Activated CD8-positive, alpha-beta T cell treated with anti-CD3 and anti-CD28 coated beads, Interleukin-2, amount 10 ng/mL, durations not matched to agents 7 days and 5 days (primary cell): ENCODE measurements around the gene KCNJ13. TPM values are rescaled to one million over a fixed set of nuclear protein-coding genes. Genes with fewer than 3 reads are reported as not detected.

ENCODE experiments used
- ATAC-seq: fragments of 150-1000 bp; cut with Tn5 transposase; one replicate; pipeline ENCODE4 v1.10.0; 2021; ENCODE audit warnings: moderate library complexity
- CTCF ChIA-PET: fragments of 350-600 bp; sonication (Branson Sonifier 250); formaldehyde crosslinking; loops from one replicate; lab custom pipeline; 2021; ENCODE audit warnings: antibody characterized with exemption; lab: Charles Lee
- POLR2A ChIA-PET: fragments of 350-600 bp; sonication (Branson Sonifier 250); formaldehyde crosslinking; loops from one replicate; lab custom pipeline; 2021; ENCODE audit warnings: antibody characterized with exemption; lab: Charles Lee
- DNase-seq: peaks from one replicate; pipeline ENCODE4 v3.0.0-alpha.2; 2020
- H3K27ac Mint-ChIP-seq: one replicate; pipeline ENCODE4 v1.8.0; 2021; ENCODE audit warnings: mild to moderate bottlenecking, mixed read lengths
- H3K27me3 Mint-ChIP-seq: one replicate; pipeline ENCODE4 v1.8.0; 2021; ENCODE audit warnings: low read depth, mixed read lengths
- H3K36me3 Mint-ChIP-seq: one replicate; pipeline ENCODE4 v1.8.0; 2021; ENCODE audit warnings: low read depth, mixed read lengths
- H3K4me1 Mint-ChIP-seq: one replicate; pipeline ENCODE4 v1.8.0; 2021; ENCODE audit warnings: low read depth, mixed read lengths
- H3K4me3 Mint-ChIP-seq: one replicate; pipeline ENCODE4 v1.8.0; 2021; ENCODE audit warnings: mild to moderate bottlenecking, mixed read lengths
- H3K9me3 Mint-ChIP-seq: one replicate; pipeline ENCODE4 v1.8.0; 2022; ENCODE audit warnings: mixed read lengths; ENCODE audit not compliant: insufficient read depth
- total RNA-seq, 2 experiments: library from RNA; stranded (reverse); gene quantifications; one replicate each; pipeline ENCODE4 v1.2.3, GENCODE V29; 2021

Gene KCNJ13
- not detected for total RNA-seq

GRCh38 chr2:232776435-232776834 is at the start of gene KCNJ13:
KCNJ13 (minus strand) TSS chr2:232776565; CDS start chr2:232771362, 5,203 bp downstream.
- Mint-ChIP-seq H3K27me3 (no peaks in the 10 kb centered on the region), H3K4me3 (no peak within 1 kb of the TSS), H3K9me3 (no peaks in the 10 kb centered on the region), H3K27ac (no peak within 1 kb of the TSS), H3K4me1 (peaks cover 17% of the 10 kb centered on the region), H3K36me3 (peaks cover 24% of the 10 kb centered on the region)
- ChIA-PET CTCF (no interaction called here), POLR2A (no interaction called here)
- no peak for DNase-seq
- ATAC-seq: no peak

GRCh38 chr2:232817756-232818155 is 41.4 kb upstream of the KCNJ13 start:
- CTCF ChIA-PET: no interaction called here
- Mint-ChIP-seq H3K9me3 (no peaks in the 10 kb centered on the region), H3K27ac (no peak overlapping the region), H3K4me3 (no peak overlapping the region), H3K4me1 (no peaks in the 10 kb centered on the region), H3K27me3 (no peaks in the 10 kb centered on the region), H3K36me3 (peaks cover 51% of the 10 kb centered on the region)
- no peak for DNase-seq
- POLR2A ChIA-PET: no interaction called here
- ATAC-seq: no peak

GRCh38 chr2:232816657-232817056 is 40.3 kb upstream of the KCNJ13 start:
- Mint-ChIP-seq H3K9me3 (no peaks in the 10 kb centered on the region), H3K4me3 (no peak overlapping the region), H3K4me1 (no peaks in the 10 kb centered on the region), H3K36me3 (peaks cover 57% of the 10 kb centered on the region), H3K27me3 (no peaks in the 10 kb centered on the region), H3K27ac (no peak overlapping the region)
- ChIA-PET CTCF (interaction anchor here (1.2 kb wide), 2 partner anchors 13 to 21 kb away, joined by 3 read pairs; no protein-coding TSS in a partner anchor), POLR2A (no interaction called here)
- DNase-seq (no peak), ATAC-seq (no peak)

- ChIA-PET CTCF (interaction anchor here (0.8 to 1.2 kb wide), 3 partner anchors 9 to 239 kb away, joined by 3 read pairs; no protein-coding TSS in a partner anchor), POLR2A (no interaction called here)
- Mint-ChIP-seq H3K4me3 (no peak overlapping the region), H3K27ac (no peak overlapping the region), H3K9me3 (no peaks in the 10 kb centered on the region), H3K36me3 (peaks cover 52% of the 10 kb centered on the region), H3K27me3 (no peaks in the 10 kb centered on the region), H3K4me1 (no peaks in the 10 kb centered on the region)
- ATAC-seq (no peak), DNase-seq (no peak)
Observed at GRCh38 chr2:232815569-232815968, 39.2 kb upstream of the KCNJ13 start.

GRCh38 chr2:232810444-232810843 is 34.1 kb upstream of the KCNJ13 start:
- Mint-ChIP-seq H3K4me1 (no peaks in the 10 kb centered on the region), H3K36me3 (peaks cover 43% of the 10 kb centered on the region), H3K4me3 (no peak overlapping the region), H3K27me3 (no peaks in the 10 kb centered on the region), H3K27ac (no peak overlapping the region), H3K9me3 (no peaks in the 10 kb centered on the region)
- ATAC-seq (no peak), DNase-seq (no peak)
- CTCF ChIA-PET: interaction anchor here (1.0 to 2.5 kb wide), 6 partner anchors 11 to 440 kb away, joined by 3 to 10 read pairs (median 3); no protein-coding TSS in a partner anchor
- POLR2A ChIA-PET: no interaction called here

GRCh38 chr2:232809349-232810124 is 33.2 kb upstream of the KCNJ13 start:
- DNase-seq: no peak
- H3K27me3 Mint-ChIP-seq: no peaks in the 10 kb centered on the region
- H3K27ac Mint-ChIP-seq: no peak overlapping the region
- H3K36me3 Mint-ChIP-seq: peaks cover 47% of the 10 kb centered on the region
- ChIA-PET CTCF (interaction anchor here (0.7 to 2.6 kb wide), 10 partner anchors 12 to 441 kb away, joined by 3 to 10 read pairs (median 4); no protein-coding TSS in a partner anchor), POLR2A (no interaction called here)
- no peaks in the 10 kb centered on the region for H3K4me1 Mint-ChIP-seq
- no peaks in the 10 kb centered on the region for H3K9me3 Mint-ChIP-seq
- no peak overlapping the region for H3K4me3 Mint-ChIP-seq
- no peak for ATAC-seq

- H3K36me3 Mint-ChIP-seq: peaks cover 65% of the 10 kb centered on the region
- H3K27ac Mint-ChIP-seq: no peak overlapping the region
- H3K9me3 Mint-ChIP-seq: peaks cover 10% of the 10 kb centered on the region
- DNase-seq: no peak
- no peaks in the 10 kb centered on the region for H3K4me1 Mint-ChIP-seq
- H3K27me3 Mint-ChIP-seq: no peaks in the 10 kb centered on the region
- no peak for ATAC-seq
- POLR2A ChIA-PET: no interaction called here
- CTCF ChIA-PET: no interaction called here
- H3K4me3 Mint-ChIP-seq: no peak overlapping the region
Observed at GRCh38 chr2:232802091-232802490, 25.7 kb upstream of the KCNJ13 start.

- no peaks in the 10 kb centered on the region for H3K27me3 Mint-ChIP-seq
- POLR2A ChIA-PET: no interaction called here
Observed at GRCh38 chr2:232800166-232800565, 23.8 kb upstream of the KCNJ13 start.

GRCh38 chr2:232798187-232798586 is 21.8 kb upstream of the KCNJ13 start:
- CTCF ChIA-PET: no interaction called here
- no peak for DNase-seq
- no peaks in the 10 kb centered on the region for H3K4me1 Mint-ChIP-seq
- POLR2A ChIA-PET: interaction anchor here (0.7 kb wide), 1 partner anchor 27 kb away, joined by 4 read pairs; no protein-coding TSS in a partner anchor
- H3K27me3 Mint-ChIP-seq: no peaks in the 10 kb centered on the region
- peaks cover 10% of the 10 kb centered on the region for H3K9me3 Mint-ChIP-seq
- no peak overlapping the region for H3K4me3 Mint-ChIP-seq
- no peak for ATAC-seq
- H3K36me3 Mint-ChIP-seq: peaks cover 60% of the 10 kb centered on the region
- H3K27ac Mint-ChIP-seq: no peak overlapping the region

More at GRCh38 chr2:232800166-232800565, 23.8 kb upstream of the KCNJ13 start:
- no peak for DNase-seq
- Mint-ChIP-seq H3K9me3 (peaks cover 10% of the 10 kb centered on the region), H3K4me3 (no peak overlapping the region), H3K4me1 (no peaks in the 10 kb centered on the region), H3K36me3 (peaks cover 65% of the 10 kb centered on the region), H3K27ac (no peak overlapping the region)
- CTCF ChIA-PET: no interaction called here
- ATAC-seq: no peak

- Mint-ChIP-seq H3K27ac (no peak overlapping the region), H3K36me3 (peaks cover 51% of the 10 kb centered on the region), H3K9me3 (no peaks in the 10 kb centered on the region), H3K4me1 (no peaks in the 10 kb centered on the region), H3K27me3 (no peaks in the 10 kb centered on the region), H3K4me3 (no peak overlapping the region)
- ChIA-PET CTCF (interaction anchor here (0.9 to 2.6 kb wide), 3 partner anchors 9 to 258 kb away, joined by 3 to 8 read pairs (median 4); no protein-coding TSS in a partner anchor), POLR2A (no interaction called here)
- DNase-seq: no peak
- no peak for ATAC-seq
Observed at GRCh38 chr2:232795920-232796319, 19.6 kb upstream of the KCNJ13 start.

- Mint-ChIP-seq H3K4me1 (no peaks in the 10 kb centered on the region), H3K27me3 (no peaks in the 10 kb centered on the region), H3K9me3 (no peaks in the 10 kb centered on the region), H3K27ac (no peak overlapping the region), H3K4me3 (no peak overlapping the region), H3K36me3 (peaks cover 50% of the 10 kb centered on the region)
- ChIA-PET POLR2A (no interaction called here), CTCF (interaction anchor here (0.9 to 2.6 kb wide), 3 partner anchors 9 to 259 kb away, joined by 3 to 8 read pairs (median 4); no protein-coding TSS in a partner anchor)
- no peak for ATAC-seq
- no peak for DNase-seq
Observed at GRCh38 chr2:232794981-232795380, 18.6 kb upstream of the KCNJ13 start.

- H3K4me3 Mint-ChIP-seq: no peak overlapping the region
- no peak for ATAC-seq
- ChIA-PET CTCF (no interaction called here), POLR2A (no interaction called here)
- H3K4me1 Mint-ChIP-seq: no peaks in the 10 kb centered on the region
- no peaks in the 10 kb centered on the region for H3K27me3 Mint-ChIP-seq
- no peaks in the 10 kb centered on the region for H3K9me3 Mint-ChIP-seq
- peaks cover 50% of the 10 kb centered on the region for H3K36me3 Mint-ChIP-seq
- DNase-seq: no peak
- no peak overlapping the region for H3K27ac Mint-ChIP-seq
Observed at GRCh38 chr2:232793271-232793670, 16.9 kb upstream of the KCNJ13 start.
